Coronary artery (tissue), 2 donors: ENCODE results near the gene TMEM233.

Source experiments
- DNase-seq: peaks from one replicate; pipeline ENCODE4 v3.0.0-alpha.2; 2017; ENCODE audit warnings: low spot score
- H3K27ac ChIP-seq, 2 donors: fragments of 200-600 bp; sonication (generic); one replicate each; pipeline ENCODE4 v1.5.1; 2016 to 2019
- H3K4me3 ChIP-seq: fragments of 200-600 bp; sonication (generic); 2 replicates; pipeline ENCODE4 v1.5.1; 2016; ENCODE audit warnings: mild to moderate bottlenecking, moderate library complexity
- TF ChIP-seq, protein P1 (sequence below): fragments of 200-600 bp; sonication (generic); IDR thresholded peaks from one replicate; pipeline ENCODE4 v1.5.1; 2019; ENCODE audit warnings: antibody characterized with exemption

The TMEM233 gene

GRCh38 chr12:119589634-119590033 lies 3.9 kb upstream of the TMEM233 start:
- DNase-seq: no peak
- TF ChIP-seq, protein P1, sequence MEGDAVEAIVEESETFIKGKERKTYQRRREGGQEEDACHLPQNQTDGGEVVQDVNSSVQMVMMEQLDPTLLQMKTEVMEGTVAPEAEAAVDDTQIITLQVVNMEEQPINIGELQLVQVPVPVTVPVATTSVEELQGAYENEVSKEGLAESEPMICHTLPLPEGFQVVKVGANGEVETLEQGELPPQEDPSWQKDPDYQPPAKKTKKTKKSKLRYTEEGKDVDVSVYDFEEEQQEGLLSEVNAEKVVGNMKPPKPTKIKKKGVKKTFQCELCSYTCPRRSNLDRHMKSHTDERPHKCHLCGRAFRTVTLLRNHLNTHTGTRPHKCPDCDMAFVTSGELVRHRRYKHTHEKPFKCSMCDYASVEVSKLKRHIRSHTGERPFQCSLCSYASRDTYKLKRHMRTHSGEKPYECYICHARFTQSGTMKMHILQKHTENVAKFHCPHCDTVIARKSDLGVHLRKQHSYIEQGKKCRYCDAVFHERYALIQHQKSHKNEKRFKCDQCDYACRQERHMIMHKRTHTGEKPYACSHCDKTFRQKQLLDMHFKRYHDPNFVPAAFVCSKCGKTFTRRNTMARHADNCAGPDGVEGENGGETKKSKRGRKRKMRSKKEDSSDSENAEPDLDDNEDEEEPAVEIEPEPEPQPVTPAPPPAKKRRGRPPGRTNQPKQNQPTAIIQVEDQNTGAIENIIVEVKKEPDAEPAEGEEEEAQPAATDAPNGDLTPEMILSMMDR: no peak

GRCh38 chr12:119592232-119592631 lies 1.3 kb upstream of the TMEM233 start:
- TF ChIP-seq, protein P1: no peak
- Histone ChIP-seq H3K4me3 (no peak overlapping the region), H3K27ac (no peak overlapping the region)
- DNase-seq: no peak

More at GRCh38 chr12:119589634-119590033, 3.9 kb upstream of the TMEM233 start:
- H3K27ac ChIP-seq: no peak overlapping the region
- H3K4me3 ChIP-seq: no peak overlapping the region

DNA sequence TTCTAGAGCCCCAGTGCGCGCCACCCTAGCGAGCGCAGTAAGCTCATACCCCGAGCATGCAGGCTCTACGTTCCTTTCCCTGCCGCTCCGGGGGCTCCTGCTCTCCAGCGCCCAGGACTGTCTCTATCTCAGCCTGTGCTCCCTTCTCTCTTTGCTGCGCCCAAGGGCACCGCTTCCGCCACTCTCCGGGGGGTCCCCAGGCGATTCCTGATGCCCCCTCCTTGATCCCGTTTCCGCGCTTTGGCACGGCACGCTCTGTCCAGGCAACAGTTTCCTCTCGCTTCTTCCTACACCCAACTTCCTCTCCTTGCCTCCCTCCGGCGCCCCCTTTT lies 791 bp downstream of the TMEM233 start:
- no peak for DNase-seq
- peak overlapping the region; percentile 66 for H3K4me3 ChIP-seq
- TF ChIP-seq, protein P1: no peak
- H3K27ac ChIP-seq: peak overlapping the region in 1 of 2 donors; percentile 15

DNA sequence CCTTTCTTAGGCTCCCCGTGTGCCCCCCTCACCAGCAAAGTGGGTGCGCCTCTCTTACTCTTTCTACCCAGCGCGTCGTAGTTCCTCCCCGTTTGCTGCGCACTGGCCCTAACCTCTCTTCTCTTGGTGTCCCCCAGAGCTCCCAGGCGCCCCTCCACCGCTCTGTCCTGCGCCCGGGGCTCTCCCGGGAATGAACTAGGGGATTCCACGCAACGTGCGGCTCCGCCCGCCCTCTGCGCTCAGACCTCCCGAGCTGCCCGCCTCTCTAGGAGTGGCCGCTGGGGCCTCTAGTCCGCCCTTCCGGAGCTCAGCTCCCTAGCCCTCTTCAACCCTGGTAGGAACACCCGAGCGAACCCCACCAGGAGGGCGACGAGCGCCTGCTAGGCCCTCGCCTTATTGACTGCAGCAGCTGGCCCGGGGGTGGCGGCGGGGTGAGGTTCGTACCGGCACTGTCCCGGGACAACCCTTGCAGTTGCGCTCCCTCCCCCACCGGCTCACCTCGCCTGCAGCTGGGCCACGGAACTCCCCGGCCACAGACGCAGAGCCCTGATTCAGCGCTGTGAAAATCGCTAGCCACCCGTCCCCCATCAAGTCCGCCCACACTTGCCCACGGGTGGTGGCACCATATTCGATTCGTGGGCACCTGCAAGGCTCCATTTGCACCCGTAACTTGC lies 1.3 kb downstream of the TMEM233 start:
- Histone ChIP-seq H3K27ac (peak overlapping the region in 1 of 2 donors; percentile 15), H3K4me3 (peak overlapping the region; percentile 66)
- DNase-seq: no peak
- TF ChIP-seq, protein P1: no peak

GRCh38 chr12:119598159-119598558 lies 4.6 kb downstream of the TMEM233 start:
- no peak overlapping the region for H3K27ac ChIP-seq
- DNase-seq: no peak
- no peak overlapping the region for H3K4me3 ChIP-seq
- TF ChIP-seq, protein P1: no peak

- DNase-seq: no peak
- TF ChIP-seq, protein P1: no peak
- Histone ChIP-seq H3K4me3 (no peak overlapping the region), H3K27ac (no peak overlapping the region)
These were observed 8.5 kb downstream of the TMEM233 start for GRCh38 chr12:119601877-119602733.

- TF ChIP-seq, protein P1: no peak
- H3K27ac ChIP-seq: no peak overlapping the region
- no peak overlapping the region for H3K4me3 ChIP-seq
- no peak for DNase-seq
These were observed 9.1 kb downstream of the TMEM233 start for GRCh38 chr12:119602734-119603094.
